A549 (cell line): Measurements from ENCODE around the gene PLA2G1B.

Experiments used
- CBX8 ChIP-seq: fragments of 200-600 bp; sonication (generic); IDR thresholded peaks from 2 replicates; pipeline ENCODE4 v1.6.1; 2016
- CEBPB ChIP-seq, 2 experiments: fragments of >200 bp in 1 of 2; sonication (Bioruptor Twin) in 1 of 2; formaldehyde crosslinking in 1 of 2; IDR thresholded peaks; 2 replicates each; pipeline ENCODE4 v1.6.1; 2012 to 2016
- EP300 ChIP-seq, 2 experiments: fragments of >200 bp; sonication (Bioruptor Twin); formaldehyde crosslinking; IDR thresholded peaks; 2 replicates in 1 of 2; 3 replicates in 1 of 2; pipeline ENCODE4 v1.6.1; 2016 to 2017
- GATA3 ChIP-seq: IDR thresholded peaks from 2 replicates; pipeline ENCODE4 v1.6.1; 2012; ENCODE audit warnings: borderline replicate concordance
- JUN ChIP-seq, 2 experiments: fragments of >200 bp; sonication (Bioruptor Twin); formaldehyde crosslinking; IDR thresholded peaks; 2 replicates in 1 of 2; 3 replicates in 1 of 2; pipeline ENCODE4 v1.6.1; 2016 to 2017
- KDM5A ChIP-seq: fragments of 200-600 bp; sonication (generic); IDR thresholded peaks from 2 replicates; pipeline ENCODE4 v1.6.1; 2016; ENCODE audit warnings: antibody characterized with exemption, mild to moderate bottlenecking
- NR3C1 ChIP-seq: fragments of >200 bp; sonication (Bioruptor Twin); formaldehyde crosslinking; IDR thresholded peaks from 3 replicates; pipeline ENCODE4 v1.6.1; 2017
- PBX3 ChIP-seq: IDR thresholded peaks from 2 replicates; pipeline ENCODE4 v1.6.1; 2012
- RAD21 ChIP-seq, 2 experiments: fragments of >200 bp in 1 of 2; sonication (Bioruptor Twin) in 1 of 2; formaldehyde crosslinking in 1 of 2; IDR thresholded peaks in 1 of 2; conservative IDR thresholded peaks in 1 of 2; 2 replicates in 1 of 2; 3 replicates in 1 of 2; pipeline ENCODE4 v1.6.1; 2012 to 2018; ENCODE audit warnings: inconsistent platforms in 1 of 2
- ZFP36 ChIP-seq: fragments of 450-650 bp; IDR thresholded peaks from 2 replicates; pipeline ENCODE4 v1.6.1; 2014; ENCODE audit warnings: borderline replicate concordance; ENCODE audit not compliant: partially characterized antibody
- TF ChIP-seq, protein P1 (sequence below): fragments of >200 bp; sonication (Bioruptor Twin); formaldehyde crosslinking; IDR thresholded peaks from 3 replicates; pipeline ENCODE4 v1.5.1; 2016
- TF ChIP-seq, protein P2 (sequence below): fragments of 150-350 bp; IDR thresholded peaks from 2 replicates; pipeline ENCODE4 v1.6.1; 2014; ENCODE audit warnings: low read depth, mild to moderate bottlenecking, low read length

DNA sequence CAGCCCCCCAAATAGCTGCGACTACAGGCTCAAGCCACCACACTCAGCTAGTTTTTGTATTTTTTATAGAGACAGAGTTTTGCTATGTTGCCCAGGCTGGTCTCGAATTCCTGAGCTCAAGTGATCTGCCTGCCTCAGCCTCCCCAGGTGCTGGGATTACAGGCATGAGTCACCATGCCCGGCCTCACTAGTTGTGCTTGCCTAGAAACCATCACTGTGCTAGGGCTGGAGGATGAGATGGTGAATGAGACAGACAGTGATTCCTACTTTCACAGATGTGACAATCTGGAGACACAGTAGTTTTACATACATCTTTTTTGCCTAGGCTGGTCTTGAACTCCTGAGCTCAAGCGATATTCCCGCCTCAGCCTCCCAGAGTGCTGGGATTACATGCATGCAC, 48.8 kb upstream of the PLA2G1B start:
- TF ChIP-seq GATA3, result no peak
- TF ChIP-seq RAD21 (conservative IDR thresholded peaks at IDR 0.05 in 1 of 2, IDR thresholded peaks at IDR 0.05 in 1 of 2), result no peak
- TF ChIP-seq JUN (IDR thresholded peaks at IDR 0.05), result no peak
- no peak for TF ChIP-seq ZFP36
- TF ChIP-seq, protein P1, sequence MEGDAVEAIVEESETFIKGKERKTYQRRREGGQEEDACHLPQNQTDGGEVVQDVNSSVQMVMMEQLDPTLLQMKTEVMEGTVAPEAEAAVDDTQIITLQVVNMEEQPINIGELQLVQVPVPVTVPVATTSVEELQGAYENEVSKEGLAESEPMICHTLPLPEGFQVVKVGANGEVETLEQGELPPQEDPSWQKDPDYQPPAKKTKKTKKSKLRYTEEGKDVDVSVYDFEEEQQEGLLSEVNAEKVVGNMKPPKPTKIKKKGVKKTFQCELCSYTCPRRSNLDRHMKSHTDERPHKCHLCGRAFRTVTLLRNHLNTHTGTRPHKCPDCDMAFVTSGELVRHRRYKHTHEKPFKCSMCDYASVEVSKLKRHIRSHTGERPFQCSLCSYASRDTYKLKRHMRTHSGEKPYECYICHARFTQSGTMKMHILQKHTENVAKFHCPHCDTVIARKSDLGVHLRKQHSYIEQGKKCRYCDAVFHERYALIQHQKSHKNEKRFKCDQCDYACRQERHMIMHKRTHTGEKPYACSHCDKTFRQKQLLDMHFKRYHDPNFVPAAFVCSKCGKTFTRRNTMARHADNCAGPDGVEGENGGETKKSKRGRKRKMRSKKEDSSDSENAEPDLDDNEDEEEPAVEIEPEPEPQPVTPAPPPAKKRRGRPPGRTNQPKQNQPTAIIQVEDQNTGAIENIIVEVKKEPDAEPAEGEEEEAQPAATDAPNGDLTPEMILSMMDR, result no peak
- no peak for TF ChIP-seq CBX8
- no peak for TF ChIP-seq KDM5A
- TF ChIP-seq NR3C1, result no peak
- TF ChIP-seq EP300 (IDR thresholded peaks at IDR 0.05), result no peak
- TF ChIP-seq PBX3, result no peak
- TF ChIP-seq CEBPB (IDR thresholded peaks at IDR 0.05), result no peak
- TF ChIP-seq, protein P2, sequence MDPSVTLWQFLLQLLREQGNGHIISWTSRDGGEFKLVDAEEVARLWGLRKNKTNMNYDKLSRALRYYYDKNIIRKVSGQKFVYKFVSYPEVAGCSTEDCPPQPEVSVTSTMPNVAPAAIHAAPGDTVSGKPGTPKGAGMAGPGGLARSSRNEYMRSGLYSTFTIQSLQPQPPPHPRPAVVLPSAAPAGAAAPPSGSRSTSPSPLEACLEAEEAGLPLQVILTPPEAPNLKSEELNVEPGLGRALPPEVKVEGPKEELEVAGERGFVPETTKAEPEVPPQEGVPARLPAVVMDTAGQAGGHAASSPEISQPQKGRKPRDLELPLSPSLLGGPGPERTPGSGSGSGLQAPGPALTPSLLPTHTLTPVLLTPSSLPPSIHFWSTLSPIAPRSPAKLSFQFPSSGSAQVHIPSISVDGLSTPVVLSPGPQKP, result no peak
